Adrenal gland (tissue), 5 donors: ENCODE data around the gene ALAS2.

Experiments
- POLR2A ChIP-seq, 2 donors: fragments of 450-650 bp; IDR thresholded peaks; one replicate each; pipeline ENCODE4 v1.6.1; 2017; ENCODE audit warnings: antibody characterized with exemption in 2 of 2, mild to moderate bottlenecking in 2 of 2, moderate library complexity in 1 of 2
- TF ChIP-seq, protein P1 (sequence below), 6 experiments: fragments of 450-650 bp in 4 of 6; fragments of 200-600 bp in 2 of 6; sonication (generic) in 1 of 6; IDR thresholded peaks; 1 replicate in 5 of 6; 2 replicates in 1 of 6; pipeline versions ENCODE4 v1.5.1 to v1.8.0; 2016 to 2021; ENCODE audit warnings: antibody characterized with exemption in 6 of 6, mild to moderate bottlenecking in 2 of 6, moderate library complexity in 1 of 6
- donor health status: DM: no; HTN: no; CAD: no.

DNA sequence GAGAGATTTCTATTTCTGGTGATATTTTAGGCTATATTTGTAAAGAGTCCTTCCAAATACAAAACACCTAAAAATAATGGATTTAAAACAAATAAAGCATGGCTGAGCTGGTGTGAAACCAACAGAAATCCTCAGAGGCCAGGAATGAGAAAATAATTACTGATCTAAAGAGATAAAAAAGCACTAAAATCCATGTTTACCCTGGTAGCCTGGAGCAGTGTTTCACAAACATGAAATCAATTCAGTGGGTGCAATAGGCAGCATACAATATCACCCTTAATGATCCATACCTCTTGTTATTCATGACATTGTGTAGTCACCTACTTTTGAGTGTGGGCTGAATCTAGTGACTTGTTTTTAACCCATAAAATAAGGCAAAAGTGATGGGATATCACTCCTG lies 51.3 kb downstream of the ALAS2 start:
- TF ChIP-seq, protein P1, sequence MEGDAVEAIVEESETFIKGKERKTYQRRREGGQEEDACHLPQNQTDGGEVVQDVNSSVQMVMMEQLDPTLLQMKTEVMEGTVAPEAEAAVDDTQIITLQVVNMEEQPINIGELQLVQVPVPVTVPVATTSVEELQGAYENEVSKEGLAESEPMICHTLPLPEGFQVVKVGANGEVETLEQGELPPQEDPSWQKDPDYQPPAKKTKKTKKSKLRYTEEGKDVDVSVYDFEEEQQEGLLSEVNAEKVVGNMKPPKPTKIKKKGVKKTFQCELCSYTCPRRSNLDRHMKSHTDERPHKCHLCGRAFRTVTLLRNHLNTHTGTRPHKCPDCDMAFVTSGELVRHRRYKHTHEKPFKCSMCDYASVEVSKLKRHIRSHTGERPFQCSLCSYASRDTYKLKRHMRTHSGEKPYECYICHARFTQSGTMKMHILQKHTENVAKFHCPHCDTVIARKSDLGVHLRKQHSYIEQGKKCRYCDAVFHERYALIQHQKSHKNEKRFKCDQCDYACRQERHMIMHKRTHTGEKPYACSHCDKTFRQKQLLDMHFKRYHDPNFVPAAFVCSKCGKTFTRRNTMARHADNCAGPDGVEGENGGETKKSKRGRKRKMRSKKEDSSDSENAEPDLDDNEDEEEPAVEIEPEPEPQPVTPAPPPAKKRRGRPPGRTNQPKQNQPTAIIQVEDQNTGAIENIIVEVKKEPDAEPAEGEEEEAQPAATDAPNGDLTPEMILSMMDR (IDR thresholded peaks at IDR 0.05), result no peak
- no peak for TF ChIP-seq POLR2A (IDR thresholded peaks at IDR 0.05)
